ENCODE results near the gene C3orf85.

Gene C3orf85

GRCh38 chr3:109149078-109149477 lies 12.6 kb downstream of the C3orf85 start:
- H3K27me3 ChIP-seq (ENCODE audit: control insufficient read depth, insufficient read depth, low read length), result no peaks in the 10 kb centered on the region
- no peak overlapping the region for H3K27ac ChIP-seq (ENCODE audit: low read depth, low read length)
- peaks cover 6% of the 10 kb centered on the region; the same call in 1 of the 2 replicates for H3K4me1 ChIP-seq (ENCODE audit: control insufficient read depth, insufficient read depth, low read length)
- no peak overlapping the region for H3K9ac ChIP-seq (ENCODE audit: low read length)
- H3K36me3 ChIP-seq (ENCODE audit: control insufficient read depth, insufficient read depth, low read length), result no peaks in the 10 kb centered on the region
- no peaks in the 10 kb centered on the region for H3K9me3 ChIP-seq (ENCODE audit: control insufficient read depth, insufficient read depth, low read depth, low read length)
- H3K4me3 ChIP-seq (ENCODE audit: low read depth, low read length), result no peak overlapping the region

DNA sequence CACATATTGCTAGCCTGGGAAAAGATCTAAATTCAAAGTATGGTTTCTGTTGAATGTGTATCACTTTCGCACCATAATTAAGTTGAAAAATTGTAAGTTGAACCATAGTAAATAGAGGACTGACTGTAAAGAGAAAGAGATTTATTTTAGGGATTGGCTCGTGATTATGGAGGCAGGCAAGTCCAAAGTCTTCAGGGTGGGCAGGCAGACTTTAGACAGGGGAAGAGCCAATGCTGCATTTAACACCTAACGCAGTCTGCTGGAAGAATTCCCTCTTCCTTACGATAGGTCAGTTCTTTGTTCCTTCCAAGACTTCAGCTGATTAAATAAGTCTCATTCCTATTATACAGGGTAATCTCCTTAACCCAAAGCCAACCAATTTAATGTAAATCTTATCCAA lies 15.8 kb downstream of the C3orf85 start:
- no peak overlapping the region for H3K9ac ChIP-seq (ENCODE audit: low read length)
- no peaks in the 10 kb centered on the region for H3K27me3 ChIP-seq (ENCODE audit: control insufficient read depth, insufficient read depth, low read length)
- no peaks in the 10 kb centered on the region for H3K9me3 ChIP-seq (ENCODE audit: control insufficient read depth, insufficient read depth, low read depth, low read length)
- peaks cover 6% of the 10 kb centered on the region; the same call in 1 of the 2 replicates for H3K4me1 ChIP-seq (ENCODE audit: control insufficient read depth, insufficient read depth, low read length)
- H3K27ac ChIP-seq (ENCODE audit: low read depth, low read length), result no peak overlapping the region
- no peak overlapping the region for H3K4me3 ChIP-seq (ENCODE audit: low read depth, low read length)
- no peaks in the 10 kb centered on the region for H3K36me3 ChIP-seq (ENCODE audit: control insufficient read depth, insufficient read depth, low read length)

DNA sequence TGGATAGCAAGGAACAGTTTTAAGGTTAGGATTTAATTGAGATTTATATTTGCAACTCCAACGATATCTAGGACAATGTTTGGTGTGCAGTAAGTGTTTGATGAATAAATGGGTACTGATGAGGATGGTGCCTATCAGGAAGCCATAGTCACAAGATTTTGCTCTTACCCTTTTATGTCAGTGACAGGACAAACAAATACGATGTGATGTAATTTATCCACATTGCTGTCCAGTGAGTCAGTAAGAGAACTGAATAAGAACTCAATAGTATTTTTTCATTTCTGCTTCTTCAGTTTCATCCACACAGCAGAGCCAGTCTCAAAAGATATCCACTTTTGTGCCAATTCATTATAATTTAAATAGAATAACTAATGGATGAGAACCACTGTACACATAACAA lies 18.5 kb downstream of the C3orf85 start:
- Histone ChIP-seq H3K9ac (ENCODE audit: low read length) (no peak overlapping the region), H3K4me3 (ENCODE audit: low read depth, low read length) (no peak overlapping the region), H3K27ac (ENCODE audit: low read depth, low read length) (no peak overlapping the region), H3K4me1 (ENCODE audit: control insufficient read depth, insufficient read depth, low read length) (no peaks in the 10 kb centered on the region), H3K27me3 (ENCODE audit: control insufficient read depth, insufficient read depth, low read length) (no peaks in the 10 kb centered on the region), H3K36me3 (ENCODE audit: control insufficient read depth, insufficient read depth, low read length) (no peaks in the 10 kb centered on the region), H3K9me3 (ENCODE audit: control insufficient read depth, insufficient read depth, low read depth, low read length) (peaks cover 3% of the 10 kb centered on the region; the same call in 1 of the 2 replicates)

DNA sequence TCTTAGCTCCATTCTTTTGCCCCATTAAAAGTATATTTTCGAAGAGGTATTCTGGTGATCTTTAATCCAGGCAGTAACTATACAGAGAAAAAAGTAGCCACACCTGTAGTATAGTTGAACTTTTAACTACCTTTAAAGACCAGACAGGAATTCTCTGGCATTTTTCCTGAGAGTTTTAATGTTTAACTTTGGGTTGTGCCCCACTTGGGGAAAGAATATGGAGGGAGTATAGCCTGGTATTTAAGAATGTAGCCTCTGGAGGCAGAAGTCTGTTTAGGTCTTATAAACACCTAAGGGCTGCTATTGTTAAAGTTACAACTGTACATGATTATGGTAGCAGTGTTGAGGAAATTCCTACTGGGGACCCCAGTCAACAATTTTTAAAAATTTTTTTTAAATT lies 19.3 kb downstream of the C3orf85 start:
- Histone ChIP-seq H3K36me3 (ENCODE audit: control insufficient read depth, insufficient read depth, low read length) (no peaks in the 10 kb centered on the region), H3K9me3 (ENCODE audit: control insufficient read depth, insufficient read depth, low read depth, low read length) (peaks cover 3% of the 10 kb centered on the region; the same call in 1 of the 2 replicates), H3K4me3 (ENCODE audit: low read depth, low read length) (no peak overlapping the region), H3K27ac (ENCODE audit: low read depth, low read length) (no peak overlapping the region), H3K27me3 (ENCODE audit: control insufficient read depth, insufficient read depth, low read length) (no peaks in the 10 kb centered on the region), H3K4me1 (ENCODE audit: control insufficient read depth, insufficient read depth, low read length) (no peaks in the 10 kb centered on the region), H3K9ac (ENCODE audit: low read length) (no peak overlapping the region)

- Histone ChIP-seq H3K27me3 (ENCODE audit: control insufficient read depth, insufficient read depth, low read length) (no peaks in the 10 kb centered on the region), H3K4me3 (ENCODE audit: low read depth, low read length) (no peak overlapping the region), H3K4me1 (ENCODE audit: control insufficient read depth, insufficient read depth, low read length) (peaks cover 7% of the 10 kb centered on the region; the same call in 1 of the 2 replicates), H3K9me3 (ENCODE audit: control insufficient read depth, insufficient read depth, low read depth, low read length) (peaks cover 3% of the 10 kb centered on the region; the same call in 1 of the 2 replicates), H3K36me3 (ENCODE audit: control insufficient read depth, insufficient read depth, low read length) (no peaks in the 10 kb centered on the region), H3K27ac (ENCODE audit: low read depth, low read length) (no peak overlapping the region), H3K9ac (ENCODE audit: low read length) (no peak overlapping the region)
Observed at GRCh38 chr3:109161487-109162123, 25.1 kb downstream of the C3orf85 start.

- Histone ChIP-seq H3K27me3 (ENCODE audit: control insufficient read depth, insufficient read depth, low read length) (no peaks in the 10 kb centered on the region), H3K9ac (ENCODE audit: low read length) (no peak overlapping the region), H3K27ac (ENCODE audit: low read depth, low read length) (no peak overlapping the region), H3K4me3 (ENCODE audit: low read depth, low read length) (no peak overlapping the region), H3K4me1 (ENCODE audit: control insufficient read depth, insufficient read depth, low read length) (peaks cover 18% of the 10 kb centered on the region), H3K36me3 (ENCODE audit: control insufficient read depth, insufficient read depth, low read length) (no peaks in the 10 kb centered on the region), H3K9me3 (ENCODE audit: control insufficient read depth, insufficient read depth, low read depth, low read length) (no peaks in the 10 kb centered on the region)
Observed at GRCh38 chr3:109165905-109166304, 29.4 kb downstream of the C3orf85 start.

DNA sequence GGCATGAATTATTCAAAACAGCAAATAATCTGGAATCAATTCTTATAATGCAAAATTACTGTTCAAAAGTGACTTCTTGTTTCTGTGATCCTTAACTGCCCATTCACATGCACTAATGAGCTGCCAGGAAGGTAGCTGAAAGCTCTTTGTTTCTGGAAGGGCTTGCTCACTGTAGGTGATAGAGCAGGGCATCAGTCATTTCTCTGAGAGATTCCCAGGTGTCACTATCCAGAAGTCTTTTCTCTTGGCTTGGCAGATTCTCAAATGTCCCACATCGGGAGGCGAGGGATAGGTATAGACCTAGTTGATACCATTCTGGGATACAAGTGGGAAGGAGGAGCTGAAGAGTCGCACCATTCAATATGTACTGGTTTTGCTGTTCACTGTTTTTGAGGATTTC lies 35.0 kb downstream of the C3orf85 start:
- no peak overlapping the region for H3K27ac ChIP-seq (ENCODE audit: low read depth, low read length)
- H3K9me3 ChIP-seq (ENCODE audit: control insufficient read depth, insufficient read depth, low read depth, low read length), result no peaks in the 10 kb centered on the region
- H3K4me3 ChIP-seq (ENCODE audit: low read depth, low read length), result no peak overlapping the region
- no peaks in the 10 kb centered on the region for H3K27me3 ChIP-seq (ENCODE audit: control insufficient read depth, insufficient read depth, low read length)
- no peak overlapping the region for H3K9ac ChIP-seq (ENCODE audit: low read length)
- no peaks in the 10 kb centered on the region for H3K36me3 ChIP-seq (ENCODE audit: control insufficient read depth, insufficient read depth, low read length)
- peaks cover 14% of the 10 kb centered on the region for H3K4me1 ChIP-seq (ENCODE audit: control insufficient read depth, insufficient read depth, low read length)

DNA sequence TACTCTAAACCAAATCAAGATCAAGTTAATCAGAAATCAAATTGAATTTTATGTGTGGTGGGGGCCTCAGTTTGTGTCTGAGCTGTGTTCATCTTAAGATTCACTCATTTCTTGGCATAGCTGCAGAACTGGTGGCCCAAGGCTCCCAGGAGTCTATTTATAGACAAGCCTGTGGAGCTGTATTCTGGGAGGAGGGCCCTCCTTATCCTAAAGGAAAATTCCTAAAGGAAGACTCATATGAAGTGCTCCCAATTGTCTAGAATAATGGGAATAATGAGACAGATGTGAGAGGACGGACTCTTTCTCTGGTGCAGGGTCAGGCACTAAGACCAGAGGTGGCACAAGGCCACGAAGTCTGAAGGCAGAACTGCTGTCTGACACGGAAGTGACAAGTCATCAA lies 38.9 kb downstream of the C3orf85 start:
- H3K36me3 ChIP-seq (ENCODE audit: control insufficient read depth, insufficient read depth, low read length), result no peaks in the 10 kb centered on the region
- H3K9me3 ChIP-seq (ENCODE audit: control insufficient read depth, insufficient read depth, low read depth, low read length), result no peaks in the 10 kb centered on the region
- peaks cover 23% of the 10 kb centered on the region; the same call in 1 of the 2 replicates for H3K4me1 ChIP-seq (ENCODE audit: control insufficient read depth, insufficient read depth, low read length)
- no peak overlapping the region for H3K4me3 ChIP-seq (ENCODE audit: low read depth, low read length)
- H3K27ac ChIP-seq (ENCODE audit: low read depth, low read length), result no peak overlapping the region
- no peak overlapping the region for H3K9ac ChIP-seq (ENCODE audit: low read length)
- H3K27me3 ChIP-seq (ENCODE audit: control insufficient read depth, insufficient read depth, low read length), result no peaks in the 10 kb centered on the region

GRCh38 chr3:109176726-109177125 lies 40.2 kb downstream of the C3orf85 start:
- peaks cover 15% of the 10 kb centered on the region; the same call in 1 of the 2 replicates for H3K4me1 ChIP-seq (ENCODE audit: control insufficient read depth, insufficient read depth, low read length)
- no peak overlapping the region for H3K9ac ChIP-seq (ENCODE audit: low read length)
- no peaks in the 10 kb centered on the region for H3K9me3 ChIP-seq (ENCODE audit: control insufficient read depth, insufficient read depth, low read depth, low read length)
- no peaks in the 10 kb centered on the region for H3K36me3 ChIP-seq (ENCODE audit: control insufficient read depth, insufficient read depth, low read length)
- no peaks in the 10 kb centered on the region for H3K27me3 ChIP-seq (ENCODE audit: control insufficient read depth, insufficient read depth, low read length)
- no peak overlapping the region for H3K27ac ChIP-seq (ENCODE audit: low read depth, low read length)
- no peak overlapping the region for H3K4me3 ChIP-seq (ENCODE audit: low read depth, low read length)

DNA sequence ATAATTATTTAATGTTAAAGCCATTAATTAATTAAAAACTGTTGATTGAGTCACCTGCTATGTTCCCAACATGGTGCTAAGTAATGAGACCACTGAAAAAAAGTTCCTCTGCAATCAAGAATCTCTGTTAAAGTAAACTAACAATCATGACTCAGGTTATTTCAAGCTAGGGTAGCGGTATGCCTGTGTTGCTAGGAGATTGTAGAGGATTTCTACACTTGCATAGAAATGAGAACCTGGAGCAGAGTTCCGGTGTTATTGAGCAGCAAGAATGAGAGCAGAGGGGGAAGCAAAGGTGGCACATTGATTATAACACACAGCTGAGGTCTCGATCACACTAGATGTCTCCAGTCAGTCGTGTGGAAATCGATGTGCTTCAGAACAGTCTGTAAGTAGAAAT lies 41.4 kb downstream of the C3orf85 start:
- Histone ChIP-seq H3K27me3 (ENCODE audit: control insufficient read depth, insufficient read depth, low read length) (no peaks in the 10 kb centered on the region), H3K27ac (ENCODE audit: low read depth, low read length) (no peak overlapping the region), H3K36me3 (ENCODE audit: control insufficient read depth, insufficient read depth, low read length) (no peaks in the 10 kb centered on the region), H3K9ac (ENCODE audit: low read length) (no peak overlapping the region), H3K4me1 (ENCODE audit: control insufficient read depth, insufficient read depth, low read length) (peaks cover 15% of the 10 kb centered on the region; the same call in 1 of the 2 replicates), H3K9me3 (ENCODE audit: control insufficient read depth, insufficient read depth, low read depth, low read length) (no peaks in the 10 kb centered on the region), H3K4me3 (ENCODE audit: low read depth, low read length) (no peak overlapping the region)

GRCh38 chr3:109178708-109179107 lies 42.2 kb downstream of the C3orf85 start:
- Histone ChIP-seq H3K9ac (ENCODE audit: low read length) (no peak overlapping the region), H3K36me3 (ENCODE audit: control insufficient read depth, insufficient read depth, low read length) (no peaks in the 10 kb centered on the region), H3K4me3 (ENCODE audit: low read depth, low read length) (no peak overlapping the region), H3K4me1 (ENCODE audit: control insufficient read depth, insufficient read depth, low read length) (peaks cover 15% of the 10 kb centered on the region; the same call in 1 of the 2 replicates), H3K27me3 (ENCODE audit: control insufficient read depth, insufficient read depth, low read length) (no peaks in the 10 kb centered on the region), H3K27ac (ENCODE audit: low read depth, low read length) (no peak overlapping the region), H3K9me3 (ENCODE audit: control insufficient read depth, insufficient read depth, low read depth, low read length) (no peaks in the 10 kb centered on the region)
